ENCODE data around the gene MOB1B. TPM values are rescaled to one million over a fixed set of nuclear protein-coding genes. Genes with fewer than 3 reads are reported as not detected.

MOB1B gene
- polyA plus RNA-seq, 4 donors: 1.1 to 22.5 (median 2.7) TPM

DNA sequence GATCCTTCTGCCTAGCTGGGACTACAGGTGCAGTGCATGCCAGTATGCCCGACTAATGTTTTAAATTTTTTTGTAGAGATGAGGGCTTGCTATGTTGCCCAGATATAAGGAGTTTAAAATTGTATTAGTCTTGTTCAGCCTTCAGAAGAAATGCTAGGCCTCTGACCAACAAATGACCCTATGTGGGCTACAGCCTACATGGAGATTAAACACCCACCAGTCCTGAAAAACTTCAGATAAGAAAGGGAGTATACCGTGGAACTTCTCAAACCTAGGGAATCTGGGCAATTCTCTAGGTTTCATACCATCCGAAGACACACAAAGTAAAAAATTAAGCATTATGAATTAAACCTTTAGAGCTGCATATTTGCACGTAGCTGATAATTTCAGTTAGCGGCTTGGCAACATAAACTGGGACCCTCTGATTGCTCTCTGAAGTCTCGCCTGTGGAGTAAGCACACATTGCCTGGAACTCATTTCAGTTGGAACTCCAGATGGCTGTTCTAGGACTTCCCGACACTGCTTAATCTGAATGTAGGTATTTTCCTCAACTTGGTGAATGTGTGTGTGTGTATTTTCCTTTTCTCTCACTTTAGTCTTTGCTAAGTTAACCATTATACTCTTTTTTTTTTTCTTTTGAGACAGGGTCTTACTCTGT, 33.0 kb downstream of the MOB1B start:
- DNase-seq (no peak), FAIRE-seq (no peak)
- WGBS, 3 donors: 92 to 97% (median 95%) methylated on average over 7 of the region's 7 CpGs
- Histone ChIP-seq H3K36me3 (ENCODE audit: control insufficient read depth in 3 of 3, insufficient read depth in 2 of 3, low read depth in 1 of 3, low read length in 3 of 3) (peaks cover 0 to 10% (median 0%) of the 10 kb centered on the region in 3 donors), H3K4me1 (ENCODE audit: control insufficient read depth in 3 of 3, insufficient read depth in 2 of 3, low read depth in 1 of 3, low read length in 2 of 3) (no peaks in the 10 kb centered on the region), H3K9me3 (ENCODE audit: control insufficient read depth in 2 of 2, insufficient read depth in 1 of 2, low read depth in 1 of 2, low read length in 1 of 2) (peaks cover 0 to 11% of the 10 kb centered on the region in 2 donors), H3K27ac (ENCODE audit: low read depth in 1 of 3, low read length in 2 of 3) (no peak overlapping the region), H3K27me3 (ENCODE audit: control insufficient read depth in 3 of 3, insufficient read depth in 3 of 3, low read length in 3 of 3) (no peaks in the 10 kb centered on the region), H3K4me3 (ENCODE audit: low read depth in 1 of 3, low read length in 3 of 3) (no peak overlapping the region)

DNA sequence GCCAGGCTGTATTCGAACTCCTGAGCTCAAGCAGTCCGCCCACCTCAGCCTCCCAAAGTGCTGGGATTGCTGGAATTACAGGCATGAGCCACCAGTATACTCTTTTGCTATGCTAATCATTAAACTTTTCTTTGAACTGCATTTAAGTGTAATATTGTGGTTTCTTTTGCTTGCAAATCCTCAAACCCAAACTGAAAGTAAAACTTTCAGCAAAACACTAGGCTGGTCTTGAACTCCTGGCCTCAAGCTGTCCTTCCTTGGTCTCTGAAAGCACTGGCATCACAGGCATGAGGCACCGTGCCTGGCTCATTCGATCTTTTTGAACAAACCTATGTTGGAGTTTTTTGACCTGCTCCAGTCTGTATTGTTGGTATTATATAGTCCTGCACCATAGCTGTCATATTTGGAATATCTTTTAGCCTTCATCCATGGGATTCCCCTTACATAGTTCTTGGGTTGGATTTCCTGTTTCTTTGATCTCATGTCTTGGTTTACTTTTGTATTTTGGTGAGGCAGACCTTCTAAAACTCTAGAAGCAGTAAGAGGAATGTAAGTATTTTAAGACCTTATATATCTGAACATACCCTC, 34.1 kb downstream of the MOB1B start:
- no peaks in the 10 kb centered on the region for H3K27me3 ChIP-seq (ENCODE audit: control insufficient read depth in 3 of 3, insufficient read depth in 3 of 3, low read length in 3 of 3)

DNA sequence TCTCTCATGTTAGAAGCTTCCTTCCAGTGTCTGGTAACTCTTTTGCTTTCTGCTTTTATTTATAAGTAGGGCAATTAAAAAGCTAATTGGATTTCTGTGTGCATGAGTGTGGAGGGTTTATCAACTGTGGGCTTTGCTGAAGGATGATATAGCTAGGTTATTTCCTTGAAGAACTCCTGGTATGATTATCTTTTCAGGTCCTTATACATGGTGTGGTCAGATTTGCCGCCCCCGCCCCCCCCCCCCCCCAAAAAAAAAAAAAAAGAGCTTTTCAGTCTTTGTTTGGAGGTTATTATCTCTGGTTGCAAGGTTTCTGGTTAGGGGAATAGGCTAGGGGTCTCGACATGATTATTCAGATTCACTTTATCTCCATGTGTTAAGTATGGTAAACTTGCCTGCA, 35.9 kb downstream of the MOB1B start:
- no peak overlapping the region for H3K4me3 ChIP-seq (ENCODE audit: low read depth in 1 of 3, low read length in 3 of 3)
- peaks cover 0 to 11% (median 0%) of the 10 kb centered on the region in 3 donors for H3K36me3 ChIP-seq (ENCODE audit: control insufficient read depth in 3 of 3, insufficient read depth in 2 of 3, low read depth in 1 of 3, low read length in 3 of 3)
- no peak overlapping the region for H3K27ac ChIP-seq (ENCODE audit: low read depth in 1 of 3, low read length in 2 of 3)
- 77% methylated on average over 2 to 3 of the region's 3 CpGs for WGBS, 3 donors
- FAIRE-seq: no peak
- peaks cover 0 to 9% of the 10 kb centered on the region in 2 donors for H3K9me3 ChIP-seq (ENCODE audit: control insufficient read depth in 2 of 2, insufficient read depth in 1 of 2, low read depth in 1 of 2, low read length in 1 of 2)
- DNase-seq: no peak
- H3K27me3 ChIP-seq (ENCODE audit: control insufficient read depth in 3 of 3, insufficient read depth in 3 of 3, low read length in 3 of 3): no peaks in the 10 kb centered on the region
- no peaks in the 10 kb centered on the region for H3K4me1 ChIP-seq (ENCODE audit: control insufficient read depth in 3 of 3, insufficient read depth in 2 of 3, low read depth in 1 of 3, low read length in 2 of 3)

More for the DNA sequence above, 34.1 kb downstream of the MOB1B start:
- 91 to 96% (median 92%) methylated on average over 4 of the region's 4 CpGs for WGBS, 3 donors
- DNase-seq: no peak
- FAIRE-seq: no peak
- no peak overlapping the region for H3K4me3 ChIP-seq (ENCODE audit: low read depth in 1 of 3, low read length in 3 of 3)
- H3K9me3 ChIP-seq (ENCODE audit: control insufficient read depth in 2 of 2, insufficient read depth in 1 of 2, low read depth in 1 of 2, low read length in 1 of 2): peaks cover 0 to 12% of the 10 kb centered on the region in 2 donors
- H3K4me1 ChIP-seq (ENCODE audit: control insufficient read depth in 3 of 3, insufficient read depth in 2 of 3, low read depth in 1 of 3, low read length in 2 of 3): no peaks in the 10 kb centered on the region
- H3K27ac ChIP-seq (ENCODE audit: low read depth in 1 of 3, low read length in 2 of 3): no peak overlapping the region
- H3K36me3 ChIP-seq (ENCODE audit: control insufficient read depth in 3 of 3, insufficient read depth in 2 of 3, low read depth in 1 of 3, low read length in 3 of 3): peaks cover 0 to 11% (median 0%) of the 10 kb centered on the region in 3 donors

DNA sequence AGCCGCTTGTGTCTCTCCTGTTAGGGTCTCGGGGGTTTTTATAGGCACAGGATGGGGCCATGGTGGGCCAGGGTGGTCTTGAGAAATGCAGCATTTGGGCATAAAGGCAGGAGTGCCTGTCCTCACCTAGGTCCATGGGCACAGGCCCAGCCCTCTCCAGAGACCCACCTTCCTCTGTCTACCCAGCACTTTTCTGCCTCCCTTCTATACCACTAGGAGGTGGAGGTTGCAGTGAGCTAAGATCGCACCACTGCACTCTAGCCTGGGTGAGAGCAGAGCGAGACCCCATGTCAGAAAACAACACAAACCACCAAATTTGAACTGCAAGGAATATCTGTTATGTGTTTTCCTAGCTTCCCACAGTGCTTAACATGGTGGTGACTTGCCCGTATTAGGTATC, 38.0 kb downstream of the MOB1B start:
- Histone ChIP-seq H3K4me3 (ENCODE audit: low read depth in 1 of 3, low read length in 3 of 3) (no peak overlapping the region), H3K9me3 (ENCODE audit: control insufficient read depth in 2 of 2, insufficient read depth in 1 of 2, low read depth in 1 of 2, low read length in 1 of 2) (peaks cover 0 to 8% of the 10 kb centered on the region in 2 donors), H3K4me1 (ENCODE audit: control insufficient read depth in 3 of 3, insufficient read depth in 2 of 3, low read depth in 1 of 3, low read length in 2 of 3) (no peaks in the 10 kb centered on the region), H3K27ac (ENCODE audit: low read depth in 1 of 3, low read length in 2 of 3) (no peak overlapping the region), H3K27me3 (ENCODE audit: control insufficient read depth in 3 of 3, insufficient read depth in 3 of 3, low read length in 3 of 3) (no peaks in the 10 kb centered on the region), H3K36me3 (ENCODE audit: control insufficient read depth in 3 of 3, insufficient read depth in 2 of 3, low read depth in 1 of 3, low read length in 3 of 3) (peaks cover 0 to 7% (median 0%) of the 10 kb centered on the region in 3 donors)
- DNase-seq (no peak), FAIRE-seq (no peak)
- WGBS, 3 donors: 96 to 99% (median 96%) methylated on average over 5 of the region's 5 CpGs

DNA sequence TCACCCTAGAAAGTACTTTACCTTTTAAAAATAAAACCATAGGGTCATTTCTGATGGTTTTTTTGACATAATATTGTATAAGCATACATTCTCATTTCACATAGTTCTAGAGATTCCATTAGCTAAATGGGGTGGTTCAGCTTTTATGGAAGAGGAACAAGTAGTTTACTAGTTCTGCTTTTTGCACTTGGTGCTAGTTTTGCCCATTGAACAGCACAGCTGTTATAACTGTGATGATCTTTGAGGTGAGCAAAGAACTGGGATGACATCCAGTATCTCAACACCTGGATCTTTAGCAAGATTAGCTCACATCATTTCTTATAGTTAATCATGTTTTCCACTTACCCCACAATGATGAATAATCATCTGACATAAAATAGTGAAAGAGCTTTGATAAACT, 40.9 kb downstream of the MOB1B start:
- Histone ChIP-seq H3K4me3 (ENCODE audit: low read depth in 1 of 3, low read length in 3 of 3) (no peak overlapping the region), H3K9me3 (ENCODE audit: control insufficient read depth in 2 of 2, insufficient read depth in 1 of 2, low read depth in 1 of 2, low read length in 1 of 2) (peaks cover 0 to 8% of the 10 kb centered on the region in 2 donors), H3K27me3 (ENCODE audit: control insufficient read depth in 3 of 3, insufficient read depth in 3 of 3, low read length in 3 of 3) (no peaks in the 10 kb centered on the region), H3K27ac (ENCODE audit: low read depth in 1 of 3, low read length in 2 of 3) (no peak overlapping the region), H3K4me1 (ENCODE audit: control insufficient read depth in 3 of 3, insufficient read depth in 2 of 3, low read depth in 1 of 3, low read length in 2 of 3) (no peaks in the 10 kb centered on the region), H3K36me3 (ENCODE audit: control insufficient read depth in 3 of 3, insufficient read depth in 2 of 3, low read depth in 1 of 3, low read length in 3 of 3) (peaks cover 0 to 7% (median 0%) of the 10 kb centered on the region in 3 donors)
- no peak for FAIRE-seq
- no peak for DNase-seq

DNA sequence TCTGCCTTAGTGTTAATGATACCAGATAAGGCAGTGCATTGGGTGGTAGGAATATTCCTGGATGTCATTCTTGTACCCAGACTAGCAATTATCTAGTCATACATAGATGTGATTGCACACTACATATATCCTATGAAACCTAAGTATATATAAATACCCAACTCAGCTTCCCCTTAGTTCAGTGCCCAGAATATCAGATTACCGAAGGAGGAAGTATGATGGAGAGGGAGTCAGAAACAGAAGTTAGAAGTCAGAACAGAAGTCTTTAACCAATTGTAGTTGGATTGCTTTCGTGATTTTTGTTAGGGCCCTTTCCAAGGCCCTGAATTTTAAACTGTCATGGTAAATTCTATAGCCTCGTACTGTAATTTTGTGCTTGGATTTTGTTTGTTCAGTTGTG, 42.9 kb downstream of the MOB1B start:
- Histone ChIP-seq H3K27ac (ENCODE audit: low read depth in 1 of 3, low read length in 2 of 3) (no peak overlapping the region), H3K9me3 (ENCODE audit: control insufficient read depth in 2 of 2, insufficient read depth in 1 of 2, low read depth in 1 of 2, low read length in 1 of 2) (peaks cover 0 to 2% of the 10 kb centered on the region in 2 donors), H3K36me3 (ENCODE audit: control insufficient read depth in 3 of 3, insufficient read depth in 2 of 3, low read depth in 1 of 3, low read length in 3 of 3) (peaks cover 0 to 2% (median 0%) of the 10 kb centered on the region in 3 donors), H3K4me3 (ENCODE audit: low read depth in 1 of 3, low read length in 3 of 3) (no peak overlapping the region), H3K27me3 (ENCODE audit: control insufficient read depth in 3 of 3, insufficient read depth in 3 of 3, low read length in 3 of 3) (no peaks in the 10 kb centered on the region), H3K4me1 (ENCODE audit: control insufficient read depth in 3 of 3, insufficient read depth in 2 of 3, low read depth in 1 of 3, low read length in 2 of 3) (no peaks in the 10 kb centered on the region)
- WGBS, 3 donors: 48 to 63% (median 58%) methylated on average over 3 of the region's 3 CpGs
- FAIRE-seq (no peak), DNase-seq (no peak)

DNA sequence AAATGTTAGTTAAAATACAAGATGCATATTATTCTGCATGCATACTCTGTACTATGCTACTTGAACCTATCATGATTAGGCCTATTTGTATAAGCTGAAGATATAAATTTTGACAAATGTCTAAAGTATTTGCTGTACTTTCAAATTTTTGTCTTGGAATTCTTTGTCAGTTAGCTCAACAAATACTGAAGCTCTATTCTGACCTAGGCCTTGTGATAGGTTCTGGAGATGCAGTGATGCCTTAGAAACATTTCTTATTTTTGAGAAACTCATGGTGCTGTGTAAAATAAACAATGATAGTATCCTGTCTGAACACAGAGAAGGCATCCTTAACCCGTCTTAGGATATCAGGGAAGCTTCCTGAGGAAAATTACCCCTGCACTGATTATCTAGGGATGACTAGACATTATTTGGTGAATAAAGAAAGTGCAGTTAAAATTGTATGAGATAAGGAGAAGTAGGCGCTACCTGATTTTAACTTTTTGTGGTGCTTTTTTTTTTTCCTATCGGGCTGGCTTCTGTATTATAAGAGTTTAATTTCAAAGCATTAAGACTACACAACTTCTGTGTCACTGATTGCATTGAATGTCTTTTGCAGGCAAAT, 43.4 kb downstream of the MOB1B start:
- H3K27me3 ChIP-seq (ENCODE audit: control insufficient read depth in 3 of 3, insufficient read depth in 3 of 3, low read length in 3 of 3): no peaks in the 10 kb centered on the region
- FAIRE-seq (no peak), DNase-seq (no peak)
- H3K36me3 ChIP-seq (ENCODE audit: control insufficient read depth in 3 of 3, insufficient read depth in 2 of 3, low read depth in 1 of 3, low read length in 3 of 3): no peaks in the 10 kb centered on the region
- no peak overlapping the region for H3K4me3 ChIP-seq (ENCODE audit: low read depth in 1 of 3, low read length in 3 of 3)
- H3K4me1 ChIP-seq (ENCODE audit: control insufficient read depth in 3 of 3, insufficient read depth in 2 of 3, low read depth in 1 of 3, low read length in 2 of 3): no peaks in the 10 kb centered on the region
- no peaks in the 10 kb centered on the region for H3K9me3 ChIP-seq (ENCODE audit: control insufficient read depth in 2 of 2, insufficient read depth in 1 of 2, low read depth in 1 of 2, low read length in 1 of 2)
- WGBS, 3 donors: 87 to 95% (median 92%) methylated on average over 3 of the region's 3 CpGs
- no peak overlapping the region for H3K27ac ChIP-seq (ENCODE audit: low read depth in 1 of 3, low read length in 2 of 3)

DNA sequence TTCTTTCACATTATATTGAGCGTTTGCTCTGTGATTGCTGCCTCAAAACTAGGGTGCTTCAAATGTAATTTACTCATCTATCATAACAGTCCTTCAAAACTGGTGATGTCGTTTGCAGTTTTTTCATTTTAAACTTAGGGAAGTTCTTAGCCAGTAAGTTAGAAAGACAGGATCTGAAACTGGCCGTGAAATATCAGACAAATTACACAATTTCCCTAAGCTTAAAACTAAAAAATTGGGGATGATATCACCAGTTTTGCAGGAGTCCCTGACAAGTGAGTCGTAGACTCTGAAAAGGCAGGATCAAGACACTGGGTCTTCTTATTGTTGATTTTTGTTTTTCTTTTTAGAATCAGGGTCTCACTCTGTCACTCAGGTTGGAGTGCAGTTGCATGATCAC, 44.8 kb downstream of the MOB1B start:
- H3K27me3 ChIP-seq (ENCODE audit: control insufficient read depth in 3 of 3, insufficient read depth in 3 of 3, low read length in 3 of 3): no peaks in the 10 kb centered on the region
- H3K9me3 ChIP-seq (ENCODE audit: control insufficient read depth in 2 of 2, insufficient read depth in 1 of 2, low read depth in 1 of 2, low read length in 1 of 2): no peaks in the 10 kb centered on the region
- FAIRE-seq (no peak), DNase-seq (no peak)
- H3K4me3 ChIP-seq (ENCODE audit: low read depth in 1 of 3, low read length in 3 of 3): no peak overlapping the region
- H3K36me3 ChIP-seq (ENCODE audit: control insufficient read depth in 3 of 3, insufficient read depth in 2 of 3, low read depth in 1 of 3, low read length in 3 of 3): peaks cover 0 to 2% (median 0%) of the 10 kb centered on the region in 3 donors
- no peak overlapping the region for H3K27ac ChIP-seq (ENCODE audit: low read depth in 1 of 3, low read length in 2 of 3)
- 80 to 94% (median 86%) methylated on average over 4 of the region's 4 CpGs for WGBS, 3 donors
- no peaks in the 10 kb centered on the region for H3K4me1 ChIP-seq (ENCODE audit: control insufficient read depth in 3 of 3, insufficient read depth in 2 of 3, low read depth in 1 of 3, low read length in 2 of 3)
